Upper lobe of left lung (tissue), 4 donors: ENCODE measurements around the gene TMEM42.

ENCODE experiments used
- CTCF ChIP-seq, 6 experiments: fragments of 450-650 bp in 4 of 6; fragments of 200-600 bp in 2 of 6; sonication (generic) in 2 of 6; IDR thresholded peaks; one replicate each; pipeline ENCODE4 v1.5.1; 2016 to 2019; ENCODE audit warnings: antibody characterized with exemption in 6 of 6
- EP300 ChIP-seq, 4 donors: sonication (generic); formaldehyde crosslinking; IDR thresholded peaks; one replicate each; pipeline ENCODE4 v1.5.1; 2017; ENCODE audit warnings: antibody characterized with exemption in 4 of 4, control low read depth in 2 of 4
- POLR2A ChIP-seq, 4 donors: fragments of 450-650 bp; IDR thresholded peaks; one replicate each; pipeline ENCODE4 v1.5.1; 2016 to 2017; ENCODE audit warnings: antibody characterized with exemption in 4 of 4, mild to moderate bottlenecking in 2 of 4
- POLR2AphosphoS5 ChIP-seq, 2 donors: sonication (generic); formaldehyde crosslinking; IDR thresholded peaks; one replicate each; pipeline ENCODE4 v1.5.1; 2017; ENCODE audit warnings: antibody characterized with exemption in 2 of 2

- no peak for TF ChIP-seq EP300 (IDR thresholded peaks at IDR 0.05)
- no peak for TF ChIP-seq POLR2A (IDR thresholded peaks at IDR 0.05)
- no peak for TF ChIP-seq CTCF (IDR thresholded peaks at IDR 0.05)
- no peak for TF ChIP-seq POLR2AphosphoS5 (IDR thresholded peaks at IDR 0.05)
These were observed 29.1 kb downstream of the TMEM42 start for GRCh38 chr3:44890852-44891251.
